Activated CD8-positive, alpha-beta memory T cell treated with anti-CD3 and anti-CD28 coated beads, Interleukin-2, amount 50 U/mL, for 1 hour (primary cell): ENCODE measurements around the gene DLX6.

ENCODE experiments used
- DNase-seq: peaks from one replicate; pipeline ENCODE4 v3.0.0-alpha.2; 2020; ENCODE audit errors: extremely low read depth

Gene DLX6

GRCh38 chr7:97005183-97006054 lies at the start of gene DLX6:
Gene DLX6 (plus strand): TSS chr7:97005553. CDS start chr7:97005978, 425 bp downstream.
- no peak for DNase-seq

DNA sequence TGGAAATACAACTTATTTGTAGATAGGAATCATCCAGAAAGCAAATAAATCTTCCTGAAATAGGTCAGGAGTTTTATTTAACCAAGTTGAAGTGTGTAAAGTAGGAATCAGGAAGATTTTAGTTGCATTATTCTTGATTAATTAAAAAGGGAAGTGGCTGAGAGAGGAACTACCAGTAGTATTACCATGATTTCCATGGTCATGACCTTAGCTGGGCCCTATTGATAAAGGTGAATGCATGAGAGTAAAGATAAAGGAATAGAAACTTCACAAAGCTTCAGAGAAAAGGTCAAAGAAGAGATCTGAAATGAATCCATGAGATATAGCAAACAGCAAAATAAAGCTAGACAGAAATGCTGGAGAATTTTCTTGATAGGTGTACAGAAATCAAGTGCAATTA lies 46.2 kb upstream of the DLX6 start:
- DNase-seq, result no peak

DNA sequence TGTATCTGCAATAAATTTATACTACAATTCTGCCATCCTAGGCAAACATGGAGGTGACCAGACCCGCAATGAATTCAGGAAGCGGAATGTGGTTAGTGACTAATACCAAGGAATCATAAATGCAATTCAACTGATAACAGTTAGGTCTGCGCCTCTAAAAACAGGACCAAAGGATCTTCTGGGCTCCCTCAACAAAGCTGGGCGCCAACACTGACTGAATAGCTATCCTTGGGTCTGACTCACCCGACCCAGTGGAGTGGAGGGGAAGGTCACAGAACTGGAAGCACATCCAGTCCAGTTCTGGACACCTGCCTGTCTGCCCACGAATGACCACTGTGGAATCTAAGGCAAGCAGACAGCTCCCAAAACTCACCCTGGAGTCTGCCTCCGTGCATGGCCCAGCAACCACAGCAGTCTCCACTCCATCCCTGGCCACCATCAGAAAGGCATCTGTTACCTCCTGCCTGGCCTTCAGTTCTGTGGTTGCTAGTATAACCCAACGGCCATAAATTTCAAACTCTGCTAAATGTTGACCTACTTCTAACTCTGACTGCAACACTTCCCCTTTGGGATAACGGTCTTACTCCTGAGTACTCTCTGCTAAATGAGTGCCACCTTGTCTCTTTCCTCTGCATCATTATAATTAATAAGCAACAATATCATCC lies 43.0 kb upstream of the DLX6 start:
- DNase-seq, result no peak

GRCh38 chr7:96968981-96969380 lies 36.4 kb upstream of the DLX6 start:
- no peak for DNase-seq

DNA sequence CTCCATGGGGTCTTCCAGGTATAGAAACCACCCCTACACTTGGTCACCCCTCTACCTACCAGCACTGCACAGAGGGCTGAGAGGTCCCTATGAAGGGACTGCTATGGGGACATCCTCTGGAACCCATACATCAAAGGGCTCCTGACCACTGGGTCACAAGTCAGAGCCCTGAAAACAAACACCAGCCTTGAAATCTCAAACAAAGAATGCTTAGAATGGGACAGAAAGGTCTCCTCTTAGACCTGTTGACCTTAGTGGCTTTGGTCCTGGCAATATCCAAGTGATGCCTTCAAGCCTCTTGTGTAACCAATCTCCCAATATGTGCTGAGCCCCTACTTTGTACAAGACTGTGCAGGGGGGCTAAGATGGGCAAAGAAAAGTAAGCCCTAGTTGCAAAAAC lies 34.6 kb upstream of the DLX6 start:
- no peak for DNase-seq

GRCh38 chr7:96973986-96974385 lies 31.4 kb upstream of the DLX6 start:
- no peak for DNase-seq

- no peak for DNase-seq
Measured at GRCh38 chr7:96976106-96976505, 29.2 kb upstream of the DLX6 start.

DNA sequence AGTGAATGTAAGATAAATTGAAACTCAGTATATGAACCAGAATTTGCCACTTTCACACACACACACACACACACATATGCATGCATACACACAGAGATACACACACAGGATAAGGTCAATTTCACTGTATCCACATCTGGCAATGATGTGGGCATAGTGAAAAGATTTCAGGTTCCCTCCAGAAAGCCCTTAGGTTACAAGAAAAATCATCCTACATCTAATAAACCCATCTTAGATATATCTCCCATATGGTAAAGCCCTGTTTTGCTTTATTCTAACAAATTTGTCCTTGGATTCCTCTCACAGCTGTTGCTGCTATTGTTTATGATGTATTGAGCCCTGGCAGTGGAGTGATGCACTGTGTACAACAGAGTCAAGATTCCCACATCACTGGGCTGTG lies 27.9 kb upstream of the DLX6 start:
- no peak for DNase-seq

DNA sequence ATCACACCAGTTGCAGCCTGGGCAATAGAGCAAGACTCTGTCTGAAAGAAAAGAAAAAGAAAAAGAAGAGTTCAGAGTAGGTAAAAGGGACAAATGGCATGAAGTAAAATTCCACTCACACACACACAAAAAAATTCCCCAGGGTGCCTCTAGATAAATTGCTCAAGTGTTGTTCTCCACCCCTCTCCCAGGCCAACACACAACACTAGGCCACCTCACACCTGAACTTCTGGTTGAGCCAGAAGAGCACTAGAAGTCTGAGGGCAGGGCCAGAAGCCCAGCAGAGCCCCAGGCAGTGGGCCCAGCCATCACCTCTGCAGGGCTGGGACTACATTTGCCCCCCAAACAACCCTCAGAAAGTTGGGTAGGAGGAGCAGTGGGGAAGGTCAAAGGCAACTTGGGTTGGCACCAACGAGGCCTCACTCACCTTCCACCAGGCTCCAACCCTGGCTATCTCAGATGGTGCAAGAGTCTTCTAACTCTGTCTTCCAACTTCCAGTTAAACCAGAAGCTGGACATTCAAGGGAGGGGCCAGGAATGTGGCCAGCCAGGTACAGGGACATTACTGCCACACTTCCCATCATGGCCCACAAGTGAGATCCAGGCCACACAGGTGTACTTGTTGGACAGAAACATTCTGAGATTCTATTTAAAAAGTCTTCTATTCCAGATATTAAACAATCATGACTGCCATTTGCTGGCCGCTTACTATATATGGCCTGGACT lies 25.6 kb upstream of the DLX6 start:
- no peak for DNase-seq

GRCh38 chr7:96982586-96982985 lies 22.8 kb upstream of the DLX6 start:
- DNase-seq, result no peak

- DNase-seq, result no peak
Measured at GRCh38 chr7:96985992-96986391, 19.4 kb upstream of the DLX6 start.

GRCh38 chr7:96986901-96987300 lies 18.5 kb upstream of the DLX6 start:
- DNase-seq, result no peak

GRCh38 chr7:96987719-96988118 lies 17.6 kb upstream of the DLX6 start:
- no peak for DNase-seq

- DNase-seq, result no peak
Measured at GRCh38 chr7:96989241-96989858, 16.0 kb upstream of the DLX6 start.

DNA sequence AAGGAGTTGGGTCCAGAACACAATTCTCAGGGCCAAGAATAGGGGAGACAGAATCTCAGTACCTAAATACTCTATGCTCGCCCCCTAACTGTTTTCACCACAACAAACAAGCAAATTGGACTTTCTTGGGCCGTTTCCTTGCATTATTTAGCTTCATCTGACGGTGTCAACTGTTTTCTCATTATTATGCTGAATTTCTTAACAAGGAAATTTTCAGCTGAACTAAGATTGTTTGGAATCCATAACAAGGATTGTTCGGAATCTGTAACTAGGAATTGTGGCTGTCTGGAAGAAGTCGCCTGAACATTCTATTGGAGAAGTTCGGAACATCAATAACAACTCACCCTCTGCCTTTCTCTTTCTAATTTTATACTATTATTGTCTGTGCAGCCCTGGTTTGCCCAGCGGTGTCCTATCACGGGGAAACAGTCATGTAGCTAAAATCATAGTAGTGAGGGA lies 15.5 kb upstream of the DLX6 start:
- no peak for DNase-seq

- no peak for DNase-seq
Measured at GRCh38 chr7:96991546-96992191, 13.7 kb upstream of the DLX6 start.

GRCh38 chr7:96992192-96993005 lies 13.0 kb upstream of the DLX6 start:
- no peak for DNase-seq

GRCh38 chr7:96993094-96993865 lies 12.1 kb upstream of the DLX6 start:
- DNase-seq, result no peak

GRCh38 chr7:96993980-96994379 lies 11.4 kb upstream of the DLX6 start:
- DNase-seq, result no peak
